KG1 (cell line): Measurements from ENCODE around the gene HLA-DPA1.

ENCODE experiments used
- DNase-seq: peaks from one replicate; lab custom pipeline; 2025; lab: John Stamatoyannopoulos, UW

The HLA-DPA1 gene

DNA sequence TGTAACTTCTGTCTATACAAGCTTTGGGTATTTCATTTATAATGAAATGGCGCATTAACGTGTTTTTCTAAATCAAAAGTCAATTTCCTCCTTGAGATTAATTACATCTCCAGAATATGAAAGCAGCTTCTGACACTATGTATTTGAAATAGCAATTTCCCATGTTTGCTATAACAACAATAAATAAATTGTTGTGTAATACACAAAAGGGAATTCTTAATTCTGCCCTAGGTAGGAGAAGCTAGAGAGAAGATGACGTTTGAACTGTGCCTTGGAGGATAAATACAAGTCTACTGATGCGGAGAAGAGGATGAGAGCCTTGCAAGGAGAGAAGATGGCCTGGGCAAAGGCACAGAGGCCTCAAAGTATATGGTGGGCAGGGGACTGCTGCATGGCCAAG lies 56.4 kb downstream of the HLA-DPA1 start:
- DNase-seq: no peak

DNA sequence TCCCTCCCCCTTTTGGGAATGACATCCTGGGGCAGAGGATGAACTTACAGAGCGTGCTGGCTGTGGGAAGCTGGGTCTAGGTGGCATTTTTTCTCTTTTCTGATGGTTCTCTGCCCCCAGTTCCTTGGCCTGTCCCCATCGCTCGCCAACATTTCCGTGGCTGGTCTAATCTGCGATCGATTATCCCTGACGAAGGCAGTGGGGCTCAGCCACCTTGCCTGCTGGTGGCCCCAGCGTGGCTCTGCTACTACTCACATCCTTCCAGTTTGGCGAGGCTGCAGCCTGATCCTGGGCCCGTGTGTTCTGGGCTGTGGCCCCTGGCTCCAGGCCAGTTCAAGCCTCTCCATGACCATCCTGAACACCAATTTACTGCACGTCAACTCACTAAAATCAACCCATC lies 57.7 kb downstream of the HLA-DPA1 start:
- no peak for DNase-seq

DNA sequence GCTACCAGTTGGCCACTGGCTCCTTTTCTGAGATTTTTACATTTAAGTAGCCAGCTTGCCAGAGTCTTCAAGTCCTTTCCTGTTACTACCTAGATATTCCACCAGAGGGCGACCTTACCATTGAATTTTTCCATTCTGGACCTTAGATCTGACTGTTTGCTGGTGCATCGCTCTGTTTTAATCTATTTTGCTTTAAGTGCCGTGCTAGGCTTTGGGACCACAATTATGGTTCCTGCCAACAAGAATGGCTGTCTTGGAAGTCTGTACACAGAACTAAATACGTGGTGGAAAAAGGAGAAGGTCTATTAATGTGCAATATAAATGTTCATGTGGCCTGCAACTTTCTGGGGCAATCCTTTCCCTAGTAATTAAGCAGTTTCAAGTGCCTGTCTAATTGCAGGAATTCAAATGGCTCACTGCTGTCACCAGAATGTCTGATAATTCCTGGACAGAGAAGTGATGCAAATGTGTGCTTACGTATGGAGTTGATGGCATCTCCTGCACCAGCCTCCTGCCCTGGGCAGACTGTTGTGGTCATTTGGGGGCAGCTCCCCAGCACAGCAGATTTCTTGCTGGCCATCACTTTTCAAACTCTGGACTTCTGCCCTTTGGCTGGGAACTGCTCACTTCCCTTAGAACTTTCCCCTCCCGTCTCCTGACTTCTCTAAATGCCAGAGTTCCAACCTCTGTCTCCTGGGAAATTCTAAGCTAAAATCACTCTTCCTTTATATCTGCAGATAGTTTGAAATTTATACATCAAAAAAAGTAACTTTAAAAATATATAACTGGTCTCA lies 58.4 kb downstream of the HLA-DPA1 start:
- DNase-seq: peak; percentile 35
